Activated CD4-positive, alpha-beta T cell treated with anti-CD3 and anti-CD28 coated beads, Interleukin-2, amount 10 ng/mL, durations not matched to agents 7 days and 5 days (primary cell): ENCODE measurements around the gene CLDN18. TPM values are rescaled to one million over a fixed set of nuclear protein-coding genes. Genes with fewer than 3 reads are reported as not detected.

Source experiments
- CTCF ChIA-PET: fragments of 350-600 bp; sonication (Branson Sonifier 250); formaldehyde crosslinking; loops from one replicate; lab custom pipeline; 2021; ENCODE audit warnings: antibody characterized with exemption; lab: Charles Lee
- POLR2A ChIA-PET: fragments of 350-600 bp; sonication (Branson Sonifier 250); formaldehyde crosslinking; loops from one replicate; lab custom pipeline; 2021; ENCODE audit warnings: antibody characterized with exemption; lab: Charles Lee
- DNase-seq: peaks from one replicate; pipeline ENCODE4 v3.0.0-alpha.2; 2020
- H3K27ac Mint-ChIP-seq: one replicate; pipeline ENCODE4 v1.8.0; 2021; ENCODE audit warnings: mild to moderate bottlenecking, moderate library complexity, mixed read lengths
- H3K27me3 Mint-ChIP-seq: one replicate; pipeline ENCODE4 v1.8.0; 2021; ENCODE audit warnings: mixed read lengths
- H3K36me3 Mint-ChIP-seq: one replicate; pipeline ENCODE4 v1.8.0; 2021; ENCODE audit warnings: low read depth, mixed read lengths
- H3K4me1 Mint-ChIP-seq: one replicate; pipeline ENCODE4 v1.8.0; 2021; ENCODE audit warnings: mixed read lengths
- H3K4me3 Mint-ChIP-seq: one replicate; pipeline ENCODE4 v1.8.0; 2021; ENCODE audit warnings: mild to moderate bottlenecking, moderate library complexity, mixed read lengths
- H3K9me3 Mint-ChIP-seq: one replicate; pipeline ENCODE4 v1.8.0; 2021; ENCODE audit warnings: mixed read lengths
- total RNA-seq, 2 experiments: library from RNA; stranded (reverse); gene quantifications; one replicate each; pipeline ENCODE4 v1.2.3, GENCODE V29; 2021

The CLDN18 gene
- not detected for total RNA-seq

GRCh38 chr3:138009476-138010272 is at the start of gene CLDN18:
Gene CLDN18 (plus strand): TSS chr3:138010165. CDS start chr3:138010226, 61 bp downstream.
- ChIA-PET CTCF (no interaction called here), POLR2A (no interaction called here)
- no peaks in the 10 kb centered on the region for H3K4me1 Mint-ChIP-seq
- no peaks in the 10 kb centered on the region for H3K36me3 Mint-ChIP-seq
- H3K27ac Mint-ChIP-seq: no peak within 1 kb of the TSS
- H3K27me3 Mint-ChIP-seq: peaks cover 8% of the 10 kb centered on the region
- H3K4me3 Mint-ChIP-seq: no peak within 1 kb of the TSS
- no peaks in the 10 kb centered on the region for H3K9me3 Mint-ChIP-seq
- no peak for DNase-seq

GRCh38 chr3:137962251-137962650 is 47.7 kb upstream of the CLDN18 start:
- H3K4me1 Mint-ChIP-seq: no peaks in the 10 kb centered on the region
- no peak overlapping the region for H3K4me3 Mint-ChIP-seq
- ChIA-PET CTCF (interaction anchor here (1.3 kb wide), 1 partner anchor 18 kb away, joined by 3 read pairs; no protein-coding TSS in a partner anchor), POLR2A (no interaction called here)
- H3K27me3 Mint-ChIP-seq: peaks cover 13% of the 10 kb centered on the region
- no peaks in the 10 kb centered on the region for H3K9me3 Mint-ChIP-seq
- DNase-seq: no peak
- no peak overlapping the region for H3K27ac Mint-ChIP-seq
- no peaks in the 10 kb centered on the region for H3K36me3 Mint-ChIP-seq

GRCh38 chr3:137963463-137963862 is 46.5 kb upstream of the CLDN18 start:
- Mint-ChIP-seq H3K9me3 (no peaks in the 10 kb centered on the region), H3K27ac (no peak overlapping the region), H3K27me3 (peaks cover 11% of the 10 kb centered on the region), H3K4me3 (no peak overlapping the region), H3K36me3 (no peaks in the 10 kb centered on the region), H3K4me1 (no peaks in the 10 kb centered on the region)
- no peak for DNase-seq
- CTCF ChIA-PET: no interaction called here
- POLR2A ChIA-PET: no interaction called here

- DNase-seq: peak; percentile 65
- POLR2A ChIA-PET: no interaction called here
- H3K4me1 Mint-ChIP-seq: no peaks in the 10 kb centered on the region
- H3K36me3 Mint-ChIP-seq: no peaks in the 10 kb centered on the region
- no peaks in the 10 kb centered on the region for H3K9me3 Mint-ChIP-seq
- CTCF ChIA-PET: interaction anchor here (0.9 to 1.7 kb wide), 2 partner anchors 9 to 865 kb away, joined by 3 to 4 read pairs; no protein-coding TSS in a partner anchor
- peaks cover 11% of the 10 kb centered on the region for H3K27me3 Mint-ChIP-seq
- no peak overlapping the region for H3K27ac Mint-ChIP-seq
- no peak overlapping the region for H3K4me3 Mint-ChIP-seq
Measured at GRCh38 chr3:137970914-137971831, 38.8 kb upstream of the CLDN18 start.

GRCh38 chr3:137972396-137972795 is 37.6 kb upstream of the CLDN18 start:
- Mint-ChIP-seq H3K4me3 (no peak overlapping the region), H3K36me3 (no peaks in the 10 kb centered on the region), H3K27ac (no peak overlapping the region), H3K9me3 (no peaks in the 10 kb centered on the region), H3K4me1 (no peaks in the 10 kb centered on the region), H3K27me3 (peaks cover 13% of the 10 kb centered on the region)
- ChIA-PET POLR2A (no interaction called here), CTCF (no interaction called here)
- no peak for DNase-seq

GRCh38 chr3:137978328-137978727 is 31.6 kb upstream of the CLDN18 start:
- Mint-ChIP-seq H3K36me3 (no peaks in the 10 kb centered on the region), H3K27ac (no peak overlapping the region), H3K9me3 (no peaks in the 10 kb centered on the region), H3K27me3 (peaks cover 14% of the 10 kb centered on the region), H3K4me1 (no peaks in the 10 kb centered on the region), H3K4me3 (no peak overlapping the region)
- ChIA-PET POLR2A (no interaction called here), CTCF (no interaction called here)
- no peak for DNase-seq

GRCh38 chr3:137987723-137988122 is 22.2 kb upstream of the CLDN18 start:
- Mint-ChIP-seq H3K27me3 (peaks cover 4% of the 10 kb centered on the region), H3K27ac (no peak overlapping the region), H3K36me3 (no peaks in the 10 kb centered on the region), H3K4me1 (no peaks in the 10 kb centered on the region), H3K9me3 (no peaks in the 10 kb centered on the region), H3K4me3 (no peak overlapping the region)
- CTCF ChIA-PET: no interaction called here
- POLR2A ChIA-PET: no interaction called here
- DNase-seq: no peak

- H3K27me3 Mint-ChIP-seq: peaks cover 2% of the 10 kb centered on the region
- H3K36me3 Mint-ChIP-seq: no peaks in the 10 kb centered on the region
- POLR2A ChIA-PET: no interaction called here
- H3K9me3 Mint-ChIP-seq: no peaks in the 10 kb centered on the region
- no peak overlapping the region for H3K4me3 Mint-ChIP-seq
- no peak overlapping the region for H3K27ac Mint-ChIP-seq
- H3K4me1 Mint-ChIP-seq: no peaks in the 10 kb centered on the region
- CTCF ChIA-PET: no interaction called here
- DNase-seq: no peak
Measured at GRCh38 chr3:137988152-137988551, 21.8 kb upstream of the CLDN18 start.

GRCh38 chr3:137988982-137989381 is 21.0 kb upstream of the CLDN18 start:
- CTCF ChIA-PET: no interaction called here
- no peaks in the 10 kb centered on the region for H3K36me3 Mint-ChIP-seq

GRCh38 chr3:137990427-137990826 is 19.5 kb upstream of the CLDN18 start:
- H3K27ac Mint-ChIP-seq: no peak overlapping the region
- no peak for DNase-seq
- ChIA-PET POLR2A (no interaction called here), CTCF (interaction anchor here (1.1 kb wide), 1 partner anchor 62 kb away, joined by 3 read pairs; no protein-coding TSS in a partner anchor)
- no peaks in the 10 kb centered on the region for H3K4me1 Mint-ChIP-seq
- H3K36me3 Mint-ChIP-seq: no peaks in the 10 kb centered on the region
- H3K27me3 Mint-ChIP-seq: peaks cover 3% of the 10 kb centered on the region
- H3K4me3 Mint-ChIP-seq: no peak overlapping the region
- H3K9me3 Mint-ChIP-seq: peaks cover 10% of the 10 kb centered on the region

More at GRCh38 chr3:137988982-137989381, 21.0 kb upstream of the CLDN18 start:
- H3K4me1 Mint-ChIP-seq: no peaks in the 10 kb centered on the region
- no peak overlapping the region for H3K27ac Mint-ChIP-seq
- H3K9me3 Mint-ChIP-seq: peaks cover 7% of the 10 kb centered on the region
- no peak for DNase-seq
- POLR2A ChIA-PET: no interaction called here
- peaks cover 1% of the 10 kb centered on the region for H3K27me3 Mint-ChIP-seq
- H3K4me3 Mint-ChIP-seq: no peak overlapping the region

- Mint-ChIP-seq H3K36me3 (no peaks in the 10 kb centered on the region), H3K4me3 (no peak overlapping the region), H3K9me3 (peaks cover 10% of the 10 kb centered on the region), H3K27me3 (peaks cover 9% of the 10 kb centered on the region), H3K27ac (no peak overlapping the region), H3K4me1 (no peaks in the 10 kb centered on the region)
- POLR2A ChIA-PET: no interaction called here
- CTCF ChIA-PET: no interaction called here
- no peak for DNase-seq
Measured at GRCh38 chr3:137992592-137992991, 17.4 kb upstream of the CLDN18 start.

- Mint-ChIP-seq H3K36me3 (no peaks in the 10 kb centered on the region), H3K27ac (no peak overlapping the region), H3K4me1 (no peaks in the 10 kb centered on the region), H3K27me3 (peaks cover 7% of the 10 kb centered on the region), H3K4me3 (no peak overlapping the region), H3K9me3 (peaks cover 9% of the 10 kb centered on the region)
- no peak for DNase-seq
- ChIA-PET CTCF (no interaction called here), POLR2A (no interaction called here)
Measured at GRCh38 chr3:137998121-137999042, 11.6 kb upstream of the CLDN18 start.
